ENCODE measurements around the gene CACNB1.

GRCh38 chr17:39204245-39204644 is 6.8 kb upstream of the CACNB1 start:
- TF ChIP-seq, protein P1, sequence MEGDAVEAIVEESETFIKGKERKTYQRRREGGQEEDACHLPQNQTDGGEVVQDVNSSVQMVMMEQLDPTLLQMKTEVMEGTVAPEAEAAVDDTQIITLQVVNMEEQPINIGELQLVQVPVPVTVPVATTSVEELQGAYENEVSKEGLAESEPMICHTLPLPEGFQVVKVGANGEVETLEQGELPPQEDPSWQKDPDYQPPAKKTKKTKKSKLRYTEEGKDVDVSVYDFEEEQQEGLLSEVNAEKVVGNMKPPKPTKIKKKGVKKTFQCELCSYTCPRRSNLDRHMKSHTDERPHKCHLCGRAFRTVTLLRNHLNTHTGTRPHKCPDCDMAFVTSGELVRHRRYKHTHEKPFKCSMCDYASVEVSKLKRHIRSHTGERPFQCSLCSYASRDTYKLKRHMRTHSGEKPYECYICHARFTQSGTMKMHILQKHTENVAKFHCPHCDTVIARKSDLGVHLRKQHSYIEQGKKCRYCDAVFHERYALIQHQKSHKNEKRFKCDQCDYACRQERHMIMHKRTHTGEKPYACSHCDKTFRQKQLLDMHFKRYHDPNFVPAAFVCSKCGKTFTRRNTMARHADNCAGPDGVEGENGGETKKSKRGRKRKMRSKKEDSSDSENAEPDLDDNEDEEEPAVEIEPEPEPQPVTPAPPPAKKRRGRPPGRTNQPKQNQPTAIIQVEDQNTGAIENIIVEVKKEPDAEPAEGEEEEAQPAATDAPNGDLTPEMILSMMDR (IDR thresholded peaks at IDR 0.05): no peak
- TF ChIP-seq POLR2A (IDR thresholded peaks at IDR 0.05) (no peak), EP300 (IDR thresholded peaks at IDR 0.05) (no peak)

All from tibial nerve (tissue), 4 donors.